ENCODE data around the gene DYSF. TPM values are rescaled to one million over a fixed set of nuclear protein-coding genes. Genes with fewer than 3 reads are reported as not detected.

The DYSF gene
- total RNA-seq, 4 donors from 2014 or later, result 4.2 to 12.0 (median 5.9) TPM

DNA sequence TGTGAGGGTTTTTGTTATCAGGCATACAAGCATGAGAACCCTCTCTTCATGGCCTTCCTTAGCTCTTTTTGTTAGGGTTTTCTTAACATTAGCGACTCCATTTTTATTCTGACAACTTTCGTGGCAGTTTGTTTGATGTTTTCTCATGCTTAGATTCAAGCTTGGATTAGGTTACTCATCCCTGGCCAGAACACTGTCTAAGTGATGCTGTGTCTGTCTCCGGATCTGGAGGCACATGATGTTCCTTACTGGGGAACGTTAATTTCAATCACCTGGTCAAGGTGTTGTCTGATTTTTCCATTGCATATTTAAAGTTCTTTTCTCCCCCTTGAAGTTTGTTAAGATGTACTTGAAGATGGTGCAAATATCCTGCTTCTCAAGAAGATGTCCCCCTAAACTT, 40.7 kb downstream of the DYSF start:
- no peak overlapping the region for H3K4me3 ChIP-seq
- no peak overlapping the region for H3K27ac ChIP-seq
- no peak for TF ChIP-seq EP300 (IDR thresholded peaks at IDR 0.05)
- TF ChIP-seq POLR2A (IDR thresholded peaks at IDR 0.05), result no peak
- TF ChIP-seq, protein P1, sequence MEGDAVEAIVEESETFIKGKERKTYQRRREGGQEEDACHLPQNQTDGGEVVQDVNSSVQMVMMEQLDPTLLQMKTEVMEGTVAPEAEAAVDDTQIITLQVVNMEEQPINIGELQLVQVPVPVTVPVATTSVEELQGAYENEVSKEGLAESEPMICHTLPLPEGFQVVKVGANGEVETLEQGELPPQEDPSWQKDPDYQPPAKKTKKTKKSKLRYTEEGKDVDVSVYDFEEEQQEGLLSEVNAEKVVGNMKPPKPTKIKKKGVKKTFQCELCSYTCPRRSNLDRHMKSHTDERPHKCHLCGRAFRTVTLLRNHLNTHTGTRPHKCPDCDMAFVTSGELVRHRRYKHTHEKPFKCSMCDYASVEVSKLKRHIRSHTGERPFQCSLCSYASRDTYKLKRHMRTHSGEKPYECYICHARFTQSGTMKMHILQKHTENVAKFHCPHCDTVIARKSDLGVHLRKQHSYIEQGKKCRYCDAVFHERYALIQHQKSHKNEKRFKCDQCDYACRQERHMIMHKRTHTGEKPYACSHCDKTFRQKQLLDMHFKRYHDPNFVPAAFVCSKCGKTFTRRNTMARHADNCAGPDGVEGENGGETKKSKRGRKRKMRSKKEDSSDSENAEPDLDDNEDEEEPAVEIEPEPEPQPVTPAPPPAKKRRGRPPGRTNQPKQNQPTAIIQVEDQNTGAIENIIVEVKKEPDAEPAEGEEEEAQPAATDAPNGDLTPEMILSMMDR (IDR thresholded peaks at IDR 0.05), result no peak
- H3K27me3 ChIP-seq, result no peaks in the 10 kb centered on the region
- WGBS, 2 donors, result 85 to 87% methylated on average over 4 of the region's 4 CpGs
- H3K36me3 ChIP-seq, result no peaks in the 10 kb centered on the region
- H3K4me1 ChIP-seq, result no peaks in the 10 kb centered on the region
- no peaks in the 10 kb centered on the region for H3K9me3 ChIP-seq
- no peak for DNase-seq (ENCODE audit: low spot score in 2 of 2)

DNA sequence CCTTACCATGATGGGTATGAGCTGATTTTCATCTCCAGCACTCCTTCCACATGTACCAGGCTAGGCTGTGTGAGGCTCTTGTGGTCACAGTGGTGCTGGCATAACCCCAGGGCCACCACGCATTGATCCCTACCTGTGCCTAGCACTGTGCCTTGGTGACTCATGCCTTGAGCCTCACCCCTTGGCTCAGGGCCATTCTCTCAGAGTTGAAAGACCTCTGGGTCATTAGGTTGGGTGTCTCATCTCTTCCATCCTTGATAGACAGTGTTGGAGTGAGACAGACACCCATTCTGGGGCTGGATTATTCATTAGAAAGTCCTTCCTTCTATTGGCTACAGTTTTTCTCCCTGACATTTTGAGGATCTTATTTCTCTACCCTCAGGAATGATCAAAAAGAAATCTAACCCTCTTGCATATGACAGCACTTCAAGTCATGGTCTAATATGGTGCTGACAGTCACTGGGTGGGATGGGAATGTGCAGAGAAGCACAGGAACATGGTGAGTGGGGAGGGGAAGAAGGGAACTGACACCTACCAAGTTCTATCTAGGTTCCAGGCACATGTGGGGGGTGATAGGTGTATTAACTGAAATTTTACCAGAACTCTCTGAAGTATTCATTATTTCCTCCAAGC, 41.3 kb downstream of the DYSF start:
- 75 to 92% methylated on average over 1 of the region's 1 CpG for WGBS, 2 donors
- TF ChIP-seq, protein P1 (IDR thresholded peaks at IDR 0.05), result no peak
- no peak for TF ChIP-seq EP300 (IDR thresholded peaks at IDR 0.05)
- no peak for TF ChIP-seq POLR2A (IDR thresholded peaks at IDR 0.05)
- Histone ChIP-seq H3K4me1 (no peaks in the 10 kb centered on the region), H3K36me3 (no peaks in the 10 kb centered on the region), H3K9me3 (no peaks in the 10 kb centered on the region), H3K4me3 (no peak overlapping the region), H3K27ac (no peak overlapping the region), H3K27me3 (no peaks in the 10 kb centered on the region)
- no peak for DNase-seq (ENCODE audit: low spot score in 2 of 2)

DNA sequence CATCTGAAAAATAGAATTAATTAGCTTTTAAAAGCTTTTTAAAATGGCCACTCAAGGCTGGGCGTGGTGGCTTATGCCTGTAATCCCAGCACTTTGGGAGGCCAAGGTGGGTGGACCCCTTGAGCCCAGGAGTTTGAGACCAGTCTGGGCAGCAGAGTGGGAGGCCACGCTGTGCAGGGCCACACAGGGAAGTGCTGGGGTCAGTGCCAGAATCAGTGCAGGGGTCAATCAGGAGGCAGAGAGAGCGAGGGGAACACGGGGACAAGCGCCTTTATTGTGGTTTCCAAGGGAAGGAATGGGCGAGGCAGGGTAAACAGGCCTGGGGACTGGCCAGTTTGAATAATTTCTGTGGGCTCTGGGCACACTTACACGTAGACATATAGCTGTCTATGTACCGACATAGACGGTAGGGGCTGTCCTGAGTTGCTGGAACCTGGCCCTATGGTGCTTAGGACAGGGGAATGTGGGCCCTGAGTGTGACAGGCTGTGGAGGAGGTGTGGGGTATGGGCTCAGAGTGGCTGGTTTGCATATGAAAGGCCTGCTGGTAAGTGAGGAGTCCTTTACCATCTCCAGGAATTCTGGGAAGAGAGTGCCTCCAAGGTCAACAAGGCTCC, 42.9 kb downstream of the DYSF start:
- TF ChIP-seq, protein P1 (IDR thresholded peaks at IDR 0.05), result no peak
- no peaks in the 10 kb centered on the region for H3K36me3 ChIP-seq
- no peak overlapping the region for H3K4me3 ChIP-seq
- no peaks in the 10 kb centered on the region for H3K27me3 ChIP-seq
- no peaks in the 10 kb centered on the region for H3K9me3 ChIP-seq
- 55 to 67% methylated on average over 9 of the region's 9 CpGs for WGBS, 2 donors
- H3K4me1 ChIP-seq, result no peaks in the 10 kb centered on the region
- no peak overlapping the region for H3K27ac ChIP-seq
- no peak for DNase-seq (ENCODE audit: low spot score in 2 of 2)

DNA sequence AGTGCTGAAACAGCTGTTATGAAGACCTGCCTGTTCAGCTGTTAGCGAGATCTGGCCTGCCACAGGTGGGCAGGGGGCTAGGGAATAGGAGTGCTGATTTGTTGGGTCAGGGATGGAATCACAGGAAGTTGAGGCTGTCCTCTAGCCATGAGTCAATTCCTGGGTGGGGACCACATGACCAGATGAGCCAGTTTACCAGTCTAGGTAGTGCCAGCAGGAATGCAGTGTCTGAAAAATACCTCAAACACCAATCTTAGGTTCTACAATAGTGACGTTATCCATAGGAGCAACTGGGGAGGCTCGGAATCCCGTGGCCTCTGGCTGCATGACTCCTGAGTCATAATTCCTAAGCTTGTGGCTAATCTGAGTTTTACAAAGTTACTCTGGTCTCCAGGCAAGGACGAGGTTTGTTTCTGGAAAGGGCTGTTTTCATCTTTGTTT, 44.9 kb downstream of the DYSF start:
- no peak for DNase-seq (ENCODE audit: low spot score in 2 of 2)
- 68 to 70% methylated on average over 5 of the region's 5 CpGs for WGBS, 2 donors

DNA sequence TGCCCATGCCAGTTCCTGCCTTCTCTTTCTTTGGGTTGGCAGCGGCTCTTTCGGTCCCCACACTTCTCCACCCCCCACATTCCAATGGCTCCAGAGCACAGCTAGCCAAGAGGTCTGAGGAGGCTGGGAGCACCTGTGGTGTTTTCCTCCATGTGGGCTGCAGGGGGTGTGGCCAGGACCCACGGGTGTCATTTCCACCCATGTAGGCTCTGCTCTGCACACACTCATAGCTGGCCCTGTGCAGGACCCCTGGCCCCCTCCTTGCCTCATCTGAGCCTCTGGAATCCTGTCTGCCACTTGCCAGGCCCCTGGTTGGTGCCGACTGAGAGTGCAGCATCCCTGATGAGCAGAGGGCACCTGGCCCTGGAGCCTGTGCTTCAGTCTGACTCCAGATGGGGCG, 46.3 kb downstream of the DYSF start:
- no peak for DNase-seq (ENCODE audit: low spot score in 2 of 2)
- TF ChIP-seq EP300 (IDR thresholded peaks at IDR 0.05), result no peak
- TF ChIP-seq, protein P1 (IDR thresholded peaks at IDR 0.05), result no peak
- no peak for TF ChIP-seq POLR2A (IDR thresholded peaks at IDR 0.05)
- Histone ChIP-seq H3K4me3 (no peak overlapping the region), H3K9me3 (no peaks in the 10 kb centered on the region), H3K27me3 (no peaks in the 10 kb centered on the region), H3K36me3 (no peaks in the 10 kb centered on the region), H3K27ac (no peak overlapping the region), H3K4me1 (no peaks in the 10 kb centered on the region)
- WGBS, 2 donors, result 73 to 79% methylated on average over 5 of the region's 5 CpGs

More for the DNA sequence above, 44.9 kb downstream of the DYSF start:
- TF ChIP-seq EP300 (IDR thresholded peaks at IDR 0.05) (no peak), POLR2A (IDR thresholded peaks at IDR 0.05) (no peak)
- TF ChIP-seq, protein P1 (IDR thresholded peaks at IDR 0.05), result no peak
- Histone ChIP-seq H3K4me3 (no peak overlapping the region), H3K9me3 (no peaks in the 10 kb centered on the region), H3K27me3 (no peaks in the 10 kb centered on the region), H3K36me3 (no peaks in the 10 kb centered on the region), H3K4me1 (no peaks in the 10 kb centered on the region), H3K27ac (no peak overlapping the region)
